ENCODE measurements around the gene RNU4-1. TPM values are rescaled to one million over a fixed set of nuclear protein-coding genes. Genes with fewer than 3 reads are reported as not detected.

RNU4-1 gene
- total and polyA plus RNA-seq, 9 of the 15 experiments (the other 6 are each of a cell fraction or from before 2014, with no cell fraction given) = under 0.01 to 19,719 (median 3,563) TPM; not detected in 4

- 0 out of 2 replicates have a peak, but pooled peaks have one; percentile 14 for TF ChIP-seq ZBTB9 (CRISPR knock-in tag; IDR thresholded peaks at IDR 0.05)
- TF ChIP-seq ZNF24 (IDR thresholded peaks at IDR 0.05) = peak; percentile 32; the same call in 1 of the 2 replicates
- peak; percentile 93 for TF ChIP-seq TAF9B (IDR thresholded peaks at IDR 0.05; ENCODE audit: partially characterized antibody)
- peak; percentile 53 for TF ChIP-seq VEZF1 (CRISPR knock-in tag; IDR thresholded peaks at IDR 0.05)
- TF ChIP-seq NFRKB (IDR thresholded peaks at IDR 0.05; ENCODE audit: low read depth) = no peak
- peak; percentile 69; the same call in 1 of the 2 replicates for TF ChIP-seq ATF6 (CRISPR knock-in tag; IDR thresholded peaks at IDR 0.05)
- TF ChIP-seq NKRF (IDR thresholded peaks at IDR 0.05; ENCODE audit: borderline replicate concordance) = no peak
- peak; percentile 88 to 95 for TF ChIP-seq AFF1 (IDR thresholded peaks at IDR 0.05; ENCODE audit: low read depth in 1 of 2, partially characterized antibody in 2 of 2)
- peak; percentile 95 for TF ChIP-seq ZNF316 (IDR thresholded peaks at IDR 0.05)
- TF ChIP-seq CEBPG (CRISPR knock-in tag; IDR thresholded peaks at IDR 0.05) = peak; percentile 51; the same call in 1 of the 2 replicates
- TF ChIP-seq CEBPG (tag; conservative IDR thresholded peaks at IDR 0.05 in 1 of 2, IDR thresholded peaks at IDR 0.05 in 1 of 2) = peak in 1 of 2 experiments; percentile 39; a peak in 1 of 4 replicates
- TF ChIP-seq RUNX1 (IDR thresholded peaks at IDR 0.05; ENCODE audit: low read depth) = peak; percentile 96
- peak; percentile 99 for TF ChIP-seq SMAD1 (IDR thresholded peaks at IDR 0.05; ENCODE audit: low read depth, low read length, partially characterized antibody)
Observed at GRCh38 chr12:120292661-120293531, at the start of gene RNU4-1 (continued).
